Breast epithelium (tissue), 3 donors: Measurements from ENCODE around the gene VIL1.

ENCODE experiments used
- CTCF ChIP-seq, 3 donors: fragments of 450-650 bp; IDR thresholded peaks; one replicate each; pipeline ENCODE4 v1.5.1; 2016 to 2017; ENCODE audit warnings: antibody characterized with exemption in 3 of 3, mild to moderate bottlenecking in 3 of 3, moderate library complexity in 3 of 3
- POLR2A ChIP-seq: fragments of 450-650 bp; IDR thresholded peaks from one replicate; pipeline ENCODE4 v1.6.1; 2016; ENCODE audit warnings: antibody characterized with exemption, mild to moderate bottlenecking, moderate library complexity
- POLR2AphosphoS5 ChIP-seq, 3 donors: sonication (generic); formaldehyde crosslinking; IDR thresholded peaks; one replicate each; pipeline ENCODE4 v1.6.1; 2017; ENCODE audit warnings: antibody characterized with exemption in 3 of 3

DNA sequence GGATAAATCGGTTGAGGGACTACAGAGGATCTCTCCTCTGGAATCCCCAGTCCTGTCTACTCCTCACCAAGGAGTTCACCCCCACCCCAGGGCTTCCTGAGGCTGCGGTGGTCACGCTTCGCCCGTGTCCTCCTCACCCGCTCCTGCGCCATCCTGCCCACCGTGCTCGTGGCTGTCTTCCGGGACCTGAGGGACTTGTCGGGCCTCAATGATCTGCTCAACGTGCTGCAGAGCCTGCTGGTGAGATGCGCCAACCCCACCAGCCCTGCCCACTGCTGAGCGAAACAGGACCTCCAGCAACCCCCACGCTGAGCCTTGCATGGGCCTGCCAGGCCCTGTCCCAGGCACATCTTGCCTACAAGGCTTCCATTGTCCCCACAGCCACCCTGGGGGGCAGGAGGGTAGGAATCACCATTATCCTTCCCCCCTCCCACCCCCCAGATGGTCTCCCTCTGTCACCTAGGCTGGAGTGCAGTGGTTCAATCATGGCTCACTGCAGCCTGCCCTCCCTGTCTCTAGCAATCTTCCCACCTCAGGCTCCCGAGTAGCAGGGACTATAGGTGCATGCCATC is 25.9 kb upstream of the VIL1 start:
- TF ChIP-seq POLR2A (no peak), CTCF (IDR thresholded peaks at IDR 0.05) (no peak), POLR2AphosphoS5 (IDR thresholded peaks at IDR 0.05) (no peak)
